Natural killer cell treated with Interleukin-12 subunit alpha and Interleukin-12 subunit beta and Interleukin-15 and Interleukin-18, amount 100 ng/mL, for 72 hours (primary cell): ENCODE data around the gene RNF113B. TPM values are rescaled to one million over a fixed set of nuclear protein-coding genes. Genes with fewer than 3 reads are reported as not detected.

Experiments
- ATAC-seq, 2 donors: fragments of 150-1000 bp; cut with Tn5 transposase in 1 of 2; sonication (Bioruptor Pico), chemical (Tn5 transposase) in 1 of 2; 2 replicates each; pipeline ENCODE4 v1.10.0; 2021
- DNase-seq: peaks from one replicate; pipeline ENCODE4 v3.0.0; 2022; ENCODE audit warnings: low spot score
- H3K27ac Mint-ChIP-seq, 2 donors: 1 replicate in 1 of 2; 2 replicates in 1 of 2; pipeline ENCODE4 v1.8.0; 2022; ENCODE audit warnings: mixed read lengths in 2 of 2, mild to moderate bottlenecking in 1 of 2, moderate library complexity in 1 of 2
- H3K27me3 Mint-ChIP-seq, 2 donors: 1 replicate in 1 of 2; 2 replicates in 1 of 2; pipeline ENCODE4 v1.8.0; 2022; ENCODE audit warnings: mixed read lengths in 2 of 2
- H3K36me3 Mint-ChIP-seq: one replicate; pipeline ENCODE4 v1.8.0; 2022; ENCODE audit warnings: mixed read lengths
- H3K4me1 Mint-ChIP-seq, 2 donors: 1 replicate in 1 of 2; 2 replicates in 1 of 2; pipeline ENCODE4 v1.8.0; 2022; ENCODE audit warnings: low read depth in 2 of 2, mixed read lengths in 2 of 2, mild to moderate bottlenecking in 1 of 2
- H3K4me3 Mint-ChIP-seq: one replicate; pipeline ENCODE4 v1.8.0; 2022; ENCODE audit warnings: mixed read lengths
- H3K9me3 Mint-ChIP-seq: 2 replicates; pipeline ENCODE4 v1.8.0; 2022; ENCODE audit warnings: mixed read lengths
- total RNA-seq, 2 donors: library from RNA; stranded (reverse); gene quantifications; one replicate each; pipeline ENCODE4 v1.2.3, GENCODE V29; 2022

RNF113B gene
- total RNA-seq, 2 donors from 2014 or later, result not detected

- Mint-ChIP-seq H3K9me3 (no peaks in the 10 kb centered on the region), H3K4me3 (no peak overlapping the region), H3K27ac (no peak overlapping the region), H3K4me1 (no peaks in the 10 kb centered on the region), H3K36me3 (no peaks in the 10 kb centered on the region), H3K27me3 (peaks cover 2 to 10% of the 10 kb centered on the region in 2 donors)
- ATAC-seq (no peak), DNase-seq (no peak)
These were observed 21.6 kb upstream of the RNF113B start for GRCh38 chr13:98198683-98199082.

GRCh38 chr13:98195054-98195791 lies 18.2 kb upstream of the RNF113B start:
- Mint-ChIP-seq H3K27ac (no peak overlapping the region), H3K27me3 (peaks cover 0 to 10% of the 10 kb centered on the region in 2 donors), H3K9me3 (no peaks in the 10 kb centered on the region), H3K36me3 (no peaks in the 10 kb centered on the region), H3K4me1 (no peaks in the 10 kb centered on the region), H3K4me3 (no peak overlapping the region)
- ATAC-seq, result no peak
- no peak for DNase-seq

GRCh38 chr13:98192008-98192407 lies 14.9 kb upstream of the RNF113B start:
- Mint-ChIP-seq H3K4me3 (no peak overlapping the region), H3K9me3 (no peaks in the 10 kb centered on the region), H3K4me1 (no peaks in the 10 kb centered on the region), H3K27me3 (no peaks in the 10 kb centered on the region), H3K27ac (no peak overlapping the region), H3K36me3 (no peaks in the 10 kb centered on the region)
- DNase-seq (no peak), ATAC-seq (no peak)

GRCh38 chr13:98190889-98191444 lies 13.9 kb upstream of the RNF113B start:
- Mint-ChIP-seq H3K4me3 (no peak overlapping the region), H3K27me3 (peaks cover 0 to 7% of the 10 kb centered on the region in 2 donors), H3K9me3 (no peaks in the 10 kb centered on the region), H3K4me1 (no peaks in the 10 kb centered on the region), H3K27ac (no peak overlapping the region), H3K36me3 (no peaks in the 10 kb centered on the region)
- no peak for DNase-seq
- ATAC-seq, result no peak

GRCh38 chr13:98189841-98190505 lies 12.9 kb upstream of the RNF113B start:
- Mint-ChIP-seq H3K27ac (no peak overlapping the region), H3K36me3 (no peaks in the 10 kb centered on the region), H3K4me3 (no peak overlapping the region), H3K4me1 (no peaks in the 10 kb centered on the region), H3K9me3 (no peaks in the 10 kb centered on the region), H3K27me3 (peaks cover 0 to 7% of the 10 kb centered on the region in 2 donors)
- ATAC-seq (no peak), DNase-seq (no peak)

- no peaks in the 10 kb centered on the region for H3K9me3 Mint-ChIP-seq
- no peaks in the 10 kb centered on the region for H3K4me1 Mint-ChIP-seq
- no peak overlapping the region for H3K27ac Mint-ChIP-seq
- DNase-seq, result no peak
- peaks cover 0 to 7% of the 10 kb centered on the region in 2 donors for H3K27me3 Mint-ChIP-seq
- H3K4me3 Mint-ChIP-seq, result no peak overlapping the region
- no peaks in the 10 kb centered on the region for H3K36me3 Mint-ChIP-seq
- peak in 1 of 2 donors; percentile 48 for ATAC-seq
These were observed 11.6 kb upstream of the RNF113B start for GRCh38 chr13:98188544-98189166.

GRCh38 chr13:98187965-98188261 lies 10.8 kb upstream of the RNF113B start:
- H3K9me3 Mint-ChIP-seq, result no peaks in the 10 kb centered on the region
- peaks cover 0 to 12% of the 10 kb centered on the region in 2 donors for H3K27me3 Mint-ChIP-seq
- H3K4me1 Mint-ChIP-seq, result no peaks in the 10 kb centered on the region
- ATAC-seq, result no peak
- no peaks in the 10 kb centered on the region for H3K36me3 Mint-ChIP-seq
- H3K27ac Mint-ChIP-seq, result no peak overlapping the region
- no peak overlapping the region for H3K4me3 Mint-ChIP-seq
- DNase-seq, result no peak

- Mint-ChIP-seq H3K4me1 (no peaks in the 10 kb centered on the region), H3K27ac (no peak overlapping the region), H3K9me3 (no peaks in the 10 kb centered on the region), H3K36me3 (no peaks in the 10 kb centered on the region), H3K4me3 (no peak overlapping the region), H3K27me3 (peaks cover 0 to 16% of the 10 kb centered on the region in 2 donors)
- DNase-seq, result no peak
- ATAC-seq, result no peak
These were observed 10.3 kb upstream of the RNF113B start for GRCh38 chr13:98187155-98187964.

GRCh38 chr13:98184792-98185191 lies 7.7 kb upstream of the RNF113B start:
- no peaks in the 10 kb centered on the region for H3K4me1 Mint-ChIP-seq
- H3K4me3 Mint-ChIP-seq, result no peak overlapping the region
- no peak for DNase-seq
- ATAC-seq, result no peak
- H3K27ac Mint-ChIP-seq, result no peak overlapping the region
- H3K36me3 Mint-ChIP-seq, result no peaks in the 10 kb centered on the region
- no peaks in the 10 kb centered on the region for H3K9me3 Mint-ChIP-seq
- H3K27me3 Mint-ChIP-seq, result peaks cover 0 to 24% of the 10 kb centered on the region in 2 donors

GRCh38 chr13:98182589-98182988 lies 5.5 kb upstream of the RNF113B start:
- no peak for ATAC-seq
- Mint-ChIP-seq H3K4me3 (no peak overlapping the region), H3K27ac (no peak overlapping the region), H3K36me3 (no peaks in the 10 kb centered on the region), H3K27me3 (peaks cover 0 to 24% of the 10 kb centered on the region in 2 donors), H3K9me3 (no peaks in the 10 kb centered on the region), H3K4me1 (no peaks in the 10 kb centered on the region)
- DNase-seq, result no peak

GRCh38 chr13:98182153-98182552 lies 5.1 kb upstream of the RNF113B start:
- Mint-ChIP-seq H3K9me3 (no peaks in the 10 kb centered on the region), H3K27ac (no peak overlapping the region), H3K4me3 (no peak overlapping the region), H3K27me3 (peaks cover 0 to 24% of the 10 kb centered on the region in 2 donors), H3K4me1 (no peaks in the 10 kb centered on the region), H3K36me3 (no peaks in the 10 kb centered on the region)
- ATAC-seq, result no peak
- DNase-seq, result no peak

- Mint-ChIP-seq H3K27ac (no peak overlapping the region), H3K4me3 (no peak overlapping the region), H3K4me1 (no peaks in the 10 kb centered on the region), H3K27me3 (peaks cover 0 to 20% of the 10 kb centered on the region in 2 donors), H3K9me3 (no peaks in the 10 kb centered on the region), H3K36me3 (no peaks in the 10 kb centered on the region)
- no peak for DNase-seq
- no peak for ATAC-seq
These were observed 4.2 kb upstream of the RNF113B start for GRCh38 chr13:98181111-98181815.

GRCh38 chr13:98180092-98180491 lies 3.0 kb upstream of the RNF113B start:
- H3K9me3 Mint-ChIP-seq, result no peaks in the 10 kb centered on the region
- DNase-seq (no peak), ATAC-seq (no peak)
- no peaks in the 10 kb centered on the region for H3K4me1 Mint-ChIP-seq
- H3K27ac Mint-ChIP-seq, result no peak overlapping the region
- H3K27me3 Mint-ChIP-seq, result peaks cover 0 to 17% of the 10 kb centered on the region in 2 donors
- no peaks in the 10 kb centered on the region for H3K36me3 Mint-ChIP-seq
- no peak overlapping the region for H3K4me3 Mint-ChIP-seq
